Heart left ventricle (tissue), 13 donors: ENCODE data around the gene TMEM123.

ENCODE experiments used
- CTCF ChIP-seq, 12 donors: fragments of 200-600 bp; sonication (generic) in 4 of 12; IDR thresholded peaks; one replicate each; pipeline versions ENCODE4 v1.5.0 to v1.8.0; 2018 to 2022; ENCODE audit warnings: antibody characterized with exemption in 12 of 12, mild to moderate bottlenecking in 5 of 12
- POLR2A ChIP-seq, 2 donors: fragments of 450-650 bp; IDR thresholded peaks; one replicate each; pipeline ENCODE4 v1.6.1; 2017; ENCODE audit warnings: antibody characterized with exemption in 2 of 2, mild to moderate bottlenecking in 2 of 2, moderate library complexity in 2 of 2
- donor health status: ischemic (EF 13 %, LVEDD 7.1; RV severe dilation, severe dysfunction).
- donor health status: DM: no; HTN: yes; CAD: no.
- donor health status: DM: no; HTN: no; CAD: no.
- donor health status: ischemic (EF 25% LVEDD 6.9; RV normal size, moderate dysfunction).
- donor health status: ischemic (EF 25% LVEDD 5.7; RV mildly dilated, moderate dysfunction).
- donor health status: ischemic (EF 35%, LVEDD 5.7; RV mildly dilated, moderate dysfunction).
- donor health status: nonischemic (EF 11% LVEDD 7.7; RV severe dilation, severe dysfunction).
- donor health status: DM: yes; HTN: yes; CAD: no.
- donor health status: PGD.
- donor health status: ischemic (EF 29% LVEDD 5.4; RV normal size, mild dysfunction).
- donor health status: nonischemic (EF 23%, LVEDD 6.1; RV moderate dilation, normal function).

DNA sequence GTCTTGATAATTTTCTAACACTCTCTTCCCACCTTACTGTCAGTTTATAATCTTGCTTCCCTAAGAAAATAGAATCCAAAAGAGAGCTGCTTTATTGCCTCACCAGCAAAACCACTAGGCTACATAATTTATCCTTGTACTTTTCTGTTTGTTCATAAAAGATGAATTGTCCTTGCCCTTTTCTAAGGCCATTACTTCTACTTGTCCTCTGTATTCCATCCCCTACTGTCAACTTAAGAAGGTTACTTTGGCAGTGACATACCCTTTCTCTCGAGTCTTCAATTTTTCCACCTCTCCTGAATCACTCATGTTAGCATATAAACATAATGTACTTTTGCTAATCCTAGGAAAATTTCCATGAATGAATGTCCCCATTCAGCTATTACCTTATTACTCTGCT is 87.6 kb downstream of the TMEM123 start:
- no peak for TF ChIP-seq CTCF (IDR thresholded peaks at IDR 0.05)
- TF ChIP-seq POLR2A (IDR thresholded peaks at IDR 0.05): no peak
